Muscle layer of duodenum (tissue), 2 donors: ENCODE measurements around the gene DNAJC7.
A peak's percentile ranks its signal among the peaks of the same experiment; 100 is the strongest.

ENCODE experiments used
- H3K27ac ChIP-seq: one replicate; pipeline ENCODE4 v1.7.0; 2013; ENCODE audit warnings: mild to moderate bottlenecking, low read length
- H3K27me3 ChIP-seq: one replicate; pipeline ENCODE4 v1.7.0; 2013; ENCODE audit warnings: low read depth, mild to moderate bottlenecking, control low read depth, low read length
- H3K36me3 ChIP-seq, 2 donors: one replicate each; pipeline ENCODE4 v1.7.0; 2013; ENCODE audit warnings: low read length in 2 of 2, control low read depth in 1 of 2, mild to moderate bottlenecking in 1 of 2; ENCODE audit not compliant: insufficient read depth in 2 of 2, control insufficient read depth in 1 of 2
- H3K4me1 ChIP-seq, 2 donors: one replicate each; pipeline ENCODE4 v1.7.0; 2013; ENCODE audit warnings: low read length in 2 of 2, mild to moderate bottlenecking in 2 of 2, control low read depth in 1 of 2, moderate library complexity in 1 of 2; ENCODE audit not compliant: insufficient read depth in 2 of 2, control insufficient read depth in 1 of 2
- H3K4me3 ChIP-seq, 2 donors: one replicate each; pipeline ENCODE4 v1.7.0; 2013; ENCODE audit warnings: low read length in 2 of 2, low read depth in 1 of 2, mild to moderate bottlenecking in 1 of 2
- H3K9me3 ChIP-seq, 2 donors: one replicate each; pipeline ENCODE4 v1.7.0; 2013; ENCODE audit warnings: low read length in 2 of 2, control low read depth in 1 of 2, mild to moderate bottlenecking in 1 of 2; ENCODE audit not compliant: control insufficient read depth in 1 of 2
- donor health status: healthy.

Gene DNAJC7

DNA sequence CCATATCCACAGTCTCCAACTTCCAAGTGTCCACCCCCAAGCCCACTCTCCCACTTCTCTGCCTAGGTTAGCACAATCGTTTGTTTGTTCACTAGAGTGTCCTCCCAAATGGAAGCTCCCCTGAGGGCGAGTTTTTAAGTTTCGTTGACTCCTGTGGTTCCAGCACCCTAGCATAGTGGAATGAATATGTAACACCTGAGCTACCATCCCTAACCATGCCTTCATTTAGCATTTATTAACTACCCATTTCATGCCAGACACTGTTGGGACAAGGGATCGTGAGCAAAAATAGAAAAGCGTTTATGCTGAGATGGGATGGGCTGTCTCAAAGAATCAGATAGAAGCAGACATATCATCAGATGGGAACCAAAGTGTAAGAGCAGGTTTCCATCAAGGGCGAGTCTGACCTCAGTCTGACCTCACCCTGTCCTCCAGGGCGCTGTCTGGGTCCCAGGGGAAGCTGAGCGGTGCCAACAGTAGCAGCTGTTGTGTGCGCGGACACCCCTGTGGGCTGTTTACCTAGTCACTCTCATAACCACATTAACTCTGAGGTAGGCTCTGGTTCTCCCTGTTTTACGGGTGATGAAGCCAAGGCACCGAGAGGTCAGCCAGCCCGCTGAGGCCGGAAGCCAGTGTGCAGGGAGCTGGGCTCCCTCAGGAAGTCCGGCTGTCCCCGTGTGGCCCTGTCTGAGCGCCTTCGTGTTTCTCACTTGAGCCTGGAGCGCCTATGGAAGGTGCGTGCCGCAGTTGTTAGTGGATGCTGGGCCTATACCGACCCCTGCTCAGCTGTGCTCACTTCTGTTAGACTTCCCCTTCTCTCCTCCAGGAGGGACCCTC is 44.5 kb downstream of the DNAJC7 start:
- peaks cover 2 to 49% of the 10 kb centered on the region in 2 donors for H3K4me1 ChIP-seq
- H3K9me3 ChIP-seq = no peaks in the 10 kb centered on the region
- peaks cover 66 to 71% of the 10 kb centered on the region in 2 donors for H3K36me3 ChIP-seq
- no peak overlapping the region for H3K27ac ChIP-seq
- H3K4me3 ChIP-seq = no peak overlapping the region
- no peaks in the 10 kb centered on the region for H3K27me3 ChIP-seq

DNA sequence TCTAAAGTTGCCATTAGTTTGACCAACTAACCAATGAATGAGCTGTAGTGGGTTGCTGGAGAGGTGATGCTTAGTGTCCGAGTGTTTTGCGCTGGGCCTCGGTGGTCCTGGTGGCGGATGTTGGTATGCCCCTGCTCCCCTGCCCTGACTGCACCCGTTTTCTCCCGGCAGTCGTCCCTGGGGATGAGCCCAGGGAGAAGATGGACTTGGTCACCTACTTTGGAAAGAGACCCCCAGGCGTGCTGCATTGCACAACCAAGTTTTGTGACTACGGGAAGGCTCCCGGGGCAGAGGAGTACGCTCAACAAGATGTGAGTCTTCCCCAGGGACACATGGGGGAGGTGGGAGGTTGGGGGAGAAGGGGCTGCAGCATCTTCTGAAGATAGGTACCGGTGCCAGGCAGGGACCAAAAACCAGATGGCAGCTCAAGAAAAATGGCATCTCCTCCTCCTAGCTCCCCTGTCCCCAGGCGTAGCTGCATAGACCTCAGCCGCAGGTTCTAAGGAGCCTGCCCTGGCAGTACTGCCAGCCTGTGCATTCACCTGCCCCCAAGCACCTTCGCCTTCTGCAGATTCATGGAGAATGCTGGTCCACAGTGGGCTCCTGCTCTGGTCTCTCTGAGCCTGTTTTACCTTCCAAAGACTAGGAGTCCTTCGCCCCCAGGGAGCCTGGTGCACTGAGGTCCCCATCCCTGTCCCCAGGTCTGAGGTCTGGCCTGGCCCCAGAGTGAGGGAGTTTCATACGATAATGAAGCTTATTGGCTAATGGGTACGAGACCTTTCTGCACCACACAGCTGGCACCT is 45.3 kb downstream of the DNAJC7 start:
- Histone ChIP-seq H3K36me3 (peaks cover 58 to 62% of the 10 kb centered on the region in 2 donors), H3K4me1 (peaks cover 6 to 53% of the 10 kb centered on the region in 2 donors), H3K9me3 (no peaks in the 10 kb centered on the region), H3K27me3 (no peaks in the 10 kb centered on the region), H3K4me3 (no peak overlapping the region), H3K27ac (no peak overlapping the region)

DNA sequence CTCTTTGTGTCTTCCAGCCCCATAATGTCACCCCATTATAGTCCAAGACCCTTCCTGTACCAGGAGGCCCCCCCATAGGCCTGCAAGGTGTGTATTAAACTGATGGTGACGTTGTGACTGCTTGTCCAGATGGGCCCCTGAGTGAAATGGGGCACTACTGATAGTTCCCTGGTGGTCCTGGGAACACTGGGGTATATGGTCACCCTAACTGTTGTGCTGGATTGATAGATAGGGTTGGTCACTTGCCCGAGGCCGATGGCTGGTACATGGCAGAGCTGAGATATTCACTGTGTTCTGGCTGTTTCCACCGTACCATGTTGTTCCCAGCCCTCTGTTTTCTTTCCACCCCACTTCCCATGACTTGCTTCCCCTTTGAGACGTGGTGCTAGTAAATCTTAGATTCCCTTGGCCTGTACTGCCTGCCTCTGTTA is 46.3 kb downstream of the DNAJC7 start:
- H3K36me3 ChIP-seq = peaks cover 53 to 54% of the 10 kb centered on the region in 2 donors
- no peak overlapping the region for H3K27ac ChIP-seq
- no peaks in the 10 kb centered on the region for H3K9me3 ChIP-seq
- H3K27me3 ChIP-seq = no peaks in the 10 kb centered on the region
- H3K4me1 ChIP-seq = peaks cover 7 to 47% of the 10 kb centered on the region in 2 donors
- no peak overlapping the region for H3K4me3 ChIP-seq

DNA sequence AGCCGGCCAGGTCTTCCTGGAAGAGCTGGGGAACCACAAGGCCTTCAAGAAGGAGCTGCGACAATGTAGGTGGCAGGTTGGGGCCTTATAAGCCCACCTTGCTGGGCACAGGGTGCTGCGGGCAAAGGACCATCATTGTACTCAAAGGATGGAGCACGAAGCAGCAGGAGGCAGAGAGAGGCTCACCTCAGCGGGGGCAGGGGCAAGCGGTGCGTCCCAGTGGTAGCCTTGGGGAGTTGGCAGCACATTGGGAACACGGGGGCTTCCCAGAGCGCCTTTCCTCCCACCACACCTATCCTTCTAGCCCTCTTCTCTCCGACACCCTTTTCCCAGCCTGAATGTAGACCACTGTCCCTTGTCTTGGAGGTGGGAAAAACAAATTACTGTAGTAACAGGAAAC is 48.6 kb downstream of the DNAJC7 start:
- H3K4me3 ChIP-seq = peak overlapping the region in 1 of 2 donors; percentile 90
- H3K27ac ChIP-seq = no peak overlapping the region
- H3K9me3 ChIP-seq = no peaks in the 10 kb centered on the region
- peaks cover 30 to 33% of the 10 kb centered on the region in 2 donors for H3K36me3 ChIP-seq
- no peaks in the 10 kb centered on the region for H3K27me3 ChIP-seq
- H3K4me1 ChIP-seq = peaks cover 13 to 39% of the 10 kb centered on the region in 2 donors

DNA sequence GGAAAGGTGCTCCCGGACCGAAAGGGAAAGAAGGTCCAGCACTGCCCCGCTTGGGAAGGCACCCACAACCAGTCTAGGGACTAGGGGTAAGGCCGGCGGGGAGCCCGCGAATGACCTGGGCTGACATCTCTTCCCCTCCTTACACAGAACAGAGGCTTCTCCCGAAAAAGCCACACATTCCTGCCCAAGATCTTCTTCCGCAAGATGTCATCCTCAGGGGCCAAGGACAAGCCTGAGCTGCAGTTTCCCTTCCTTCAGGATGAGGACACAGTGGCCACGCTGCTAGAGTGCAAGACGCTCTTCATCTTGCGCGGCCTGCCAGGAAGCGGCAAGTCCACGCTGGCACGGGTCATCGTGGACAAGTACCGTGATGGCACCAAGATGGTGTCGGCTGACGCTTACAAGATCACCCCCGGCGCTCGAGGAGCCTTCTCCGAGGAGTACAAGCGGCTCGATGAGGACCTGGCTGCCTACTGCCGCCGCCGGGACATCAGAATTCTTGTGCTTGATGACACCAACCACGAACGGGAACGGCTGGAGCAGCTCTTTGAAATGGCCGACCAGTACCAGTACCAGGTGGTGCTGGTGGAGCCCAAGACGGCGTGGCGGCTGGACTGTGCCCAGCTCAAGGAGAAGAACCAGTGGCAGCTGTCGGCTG is 49.2 kb downstream of the DNAJC7 start:
- Histone ChIP-seq H3K9me3 (no peaks in the 10 kb centered on the region), H3K4me3 (peak overlapping the region; percentile 75 to 90), H3K4me1 (peaks cover 13 to 34% of the 10 kb centered on the region in 2 donors), H3K27me3 (no peaks in the 10 kb centered on the region), H3K36me3 (peaks cover 27 to 29% of the 10 kb centered on the region in 2 donors), H3K27ac (no peak overlapping the region)

DNA sequence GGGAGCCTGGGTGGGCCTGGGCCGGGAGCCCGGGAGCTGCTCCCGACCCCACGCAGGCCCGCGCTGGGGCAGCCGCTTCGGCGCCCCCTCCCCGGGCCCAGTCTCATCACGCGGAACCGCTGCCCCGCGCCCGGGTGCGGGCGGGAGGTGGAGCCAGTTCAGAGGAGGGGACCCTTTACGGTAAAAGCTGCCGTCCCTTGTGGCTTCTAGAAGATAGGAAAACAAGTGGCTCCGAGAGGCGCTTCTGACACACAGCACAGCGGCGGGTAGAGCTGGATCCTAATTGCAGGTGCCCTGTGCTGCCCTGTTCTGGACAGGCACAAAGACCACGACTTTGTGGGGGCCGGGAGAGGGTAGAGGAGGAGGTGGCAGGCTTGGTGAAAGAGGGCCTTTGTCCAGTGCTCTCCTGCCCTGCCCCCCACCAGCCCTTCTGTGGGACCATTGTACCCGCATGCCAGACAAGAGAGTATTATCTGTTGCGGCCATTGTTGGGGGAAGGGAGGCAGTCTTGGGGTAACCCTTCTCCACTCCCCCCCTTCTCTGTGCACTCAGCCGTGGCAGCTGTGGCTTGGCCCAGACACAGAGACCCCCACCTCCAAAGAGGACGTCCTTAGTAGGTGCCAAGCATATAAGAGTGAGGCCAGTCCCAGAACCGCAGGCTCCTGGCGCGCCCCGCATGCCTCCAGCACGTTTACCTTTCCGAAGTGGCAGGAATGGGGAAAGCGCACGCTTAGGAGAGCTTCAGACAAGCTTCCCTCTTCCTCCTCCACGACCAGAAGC is 49.9 kb downstream of the DNAJC7 start:
- H3K27ac ChIP-seq = peak overlapping the region; percentile 60
- H3K9me3 ChIP-seq = no peaks in the 10 kb centered on the region
- peak overlapping the region; percentile 75 to 90 for H3K4me3 ChIP-seq
- peaks cover 13 to 34% of the 10 kb centered on the region in 2 donors for H3K4me1 ChIP-seq
- no peaks in the 10 kb centered on the region for H3K27me3 ChIP-seq
- H3K36me3 ChIP-seq = peaks cover 20 to 22% of the 10 kb centered on the region in 2 donors

DNA sequence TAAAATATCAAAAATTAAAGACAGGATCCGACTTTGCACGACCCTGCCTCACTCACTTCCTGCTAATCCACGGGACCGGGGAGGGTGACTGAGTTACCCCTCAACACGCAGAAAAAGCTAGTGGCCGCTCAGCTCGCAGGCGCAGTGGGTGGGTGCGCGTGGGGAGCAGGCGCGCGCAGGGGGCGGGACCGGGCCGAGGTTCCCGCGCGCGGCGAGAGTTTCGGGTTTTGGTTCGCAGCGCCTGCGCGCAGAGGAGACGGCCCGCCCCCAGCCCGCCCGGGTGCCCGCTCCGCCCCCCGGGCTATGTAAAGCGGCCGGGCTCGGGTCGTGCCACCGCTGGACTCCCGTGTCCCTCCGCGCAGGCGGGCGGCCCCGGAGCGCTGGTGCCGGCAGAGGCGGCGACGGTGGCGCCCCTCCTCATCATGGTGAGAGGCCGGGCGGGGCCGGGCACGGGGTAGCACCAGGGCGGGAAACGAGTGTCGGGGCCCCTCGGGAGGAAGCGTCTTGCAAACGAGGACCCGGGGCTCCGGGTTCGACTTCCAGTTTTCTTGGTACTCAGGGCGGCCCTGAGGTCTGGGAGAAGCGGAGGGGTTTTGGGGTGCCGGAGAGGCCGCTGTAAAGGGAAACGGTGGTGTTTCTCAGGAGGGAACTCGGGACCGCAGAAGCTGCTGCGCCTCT is 50.6 kb downstream of the DNAJC7 start, which contains the start of gene CNP:
Gene CNP, plus strand, starts transcription at position 333 of the 678 bp plus-strand sequence. Its CDS starts 90 bp downstream, at position 423.
- H3K27ac ChIP-seq = peak within 1 kb of the TSS; percentile 78
- no peaks in the 10 kb centered on the region for H3K9me3 ChIP-seq
- H3K27me3 ChIP-seq = no peaks in the 10 kb centered on the region
- peaks cover 13 to 34% of the 10 kb centered on the region in 2 donors for H3K4me1 ChIP-seq
- peak within 1 kb of the TSS; percentile 83 to 90 for H3K4me3 ChIP-seq
- H3K36me3 ChIP-seq = peaks cover 13 to 16% of the 10 kb centered on the region in 2 donors

DNA sequence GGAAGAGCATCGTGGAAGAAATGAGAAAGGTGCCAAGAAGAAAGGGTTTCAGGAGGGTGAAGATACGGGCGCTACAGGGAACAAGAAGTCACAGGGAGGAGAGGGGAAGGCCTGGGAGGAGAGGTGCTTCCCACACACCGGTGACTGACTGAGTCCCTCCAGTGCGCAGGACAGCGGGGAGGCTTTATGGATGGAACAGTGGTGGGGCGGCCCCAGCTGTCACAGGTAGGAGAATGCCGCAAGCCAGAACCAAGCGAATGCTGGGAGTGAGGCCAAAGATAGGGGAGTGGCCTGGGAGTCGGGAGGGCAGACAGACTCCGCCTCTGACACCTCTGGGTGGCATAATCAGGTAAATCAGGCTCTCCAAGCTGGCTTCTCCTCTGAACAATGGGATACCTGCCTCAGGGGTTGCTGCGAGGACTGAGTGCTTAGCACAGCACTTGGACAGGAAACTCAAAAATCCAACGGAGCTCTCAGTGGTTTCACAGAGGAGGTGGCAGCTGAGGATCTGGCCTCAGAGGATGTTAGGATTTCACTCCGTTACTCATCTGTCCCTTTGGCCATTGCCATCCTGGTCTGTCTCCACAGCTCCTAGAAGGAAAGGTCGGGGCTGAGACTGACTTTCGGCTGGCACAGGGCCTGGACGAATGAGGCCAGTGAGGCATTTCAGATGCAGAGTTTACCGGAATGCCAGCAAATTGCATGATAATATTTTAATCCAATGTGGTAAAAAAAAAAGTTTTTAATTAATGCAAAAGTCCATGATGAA is 51.4 kb downstream of the DNAJC7 start:
- peaks cover 12% of the 10 kb centered on the region in 2 donors for H3K36me3 ChIP-seq

DNA sequence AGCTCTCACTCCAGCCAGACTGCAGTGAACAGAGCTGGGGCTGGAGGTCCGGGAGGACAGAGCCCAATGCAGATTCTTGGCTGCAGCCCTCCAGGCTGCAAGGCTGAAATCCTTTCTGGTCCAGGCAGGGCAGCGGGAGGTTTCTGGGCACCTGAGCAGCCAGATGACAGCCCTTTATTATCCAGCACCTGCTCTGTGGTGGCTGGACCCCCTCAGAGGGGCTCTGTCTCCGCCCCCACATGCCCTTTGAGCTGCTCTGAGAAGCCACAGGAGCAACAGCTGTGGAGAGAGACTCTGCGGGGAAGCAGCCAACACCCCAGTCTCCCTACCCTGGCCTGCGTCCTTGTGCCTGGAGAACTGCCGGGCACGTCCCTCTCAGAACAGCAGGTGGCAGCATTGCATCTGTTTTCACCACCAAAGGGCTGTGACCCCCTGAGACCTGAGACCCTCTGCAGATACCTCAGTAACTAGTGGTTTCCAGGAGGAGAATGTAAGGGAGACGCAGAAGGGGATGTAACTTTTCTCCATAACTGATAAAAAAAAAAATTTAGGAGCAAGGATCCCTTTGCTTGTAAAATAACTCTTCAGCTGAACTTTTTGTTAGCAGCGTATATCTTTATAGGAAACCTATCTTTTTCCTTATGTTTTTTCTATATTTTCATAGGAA is 54.3 kb downstream of the DNAJC7 start:
- Histone ChIP-seq H3K4me1 (peaks cover 12 to 25% of the 10 kb centered on the region in 2 donors), H3K27me3 (no peaks in the 10 kb centered on the region), H3K36me3 (no peaks in the 10 kb centered on the region), H3K27ac (no peak overlapping the region), H3K4me3 (no peak overlapping the region), H3K9me3 (no peaks in the 10 kb centered on the region)

More for the DNA sequence above, 51.4 kb downstream of the DNAJC7 start:
- Histone ChIP-seq H3K27me3 (no peaks in the 10 kb centered on the region), H3K9me3 (no peaks in the 10 kb centered on the region), H3K4me3 (peak overlapping the region; percentile 83 to 90), H3K27ac (peak overlapping the region; percentile 78), H3K4me1 (peaks cover 13 to 34% of the 10 kb centered on the region in 2 donors)
